Testis (tissue), 3 donors: ENCODE measurements around the gene KCNJ14. TPM values are rescaled to one million over a fixed set of nuclear protein-coding genes. Genes with fewer than 3 reads are reported as not detected.
A peak's percentile ranks its signal among the peaks of the same experiment; 100 is the strongest.

Experiments used
- DNase-seq: peaks from one replicate; pipeline ENCODE4 v3.0.0-alpha.2; 2019
- H3K27ac ChIP-seq, 2 donors: fragments of 200-600 bp; sonication (generic); one replicate each; pipeline ENCODE4 v1.5.1; 2019
- H3K27me3 ChIP-seq: fragments of 200-600 bp; sonication (generic); one replicate; pipeline ENCODE4 v1.5.1; 2019
- H3K36me3 ChIP-seq: fragments of 200-600 bp; sonication (generic); one replicate; pipeline ENCODE4 v1.5.1; 2017; ENCODE audit warnings: low read depth; ENCODE audit errors: missing control alignments
- H3K4me1 ChIP-seq: fragments of 200-600 bp; sonication (generic); one replicate; pipeline ENCODE4 v1.5.1; 2019
- H3K4me3 ChIP-seq, 2 donors: fragments of 200-600 bp; sonication (generic); one replicate each; pipeline ENCODE4 v1.5.1; 2017 to 2019
- H3K9me3 ChIP-seq: fragments of 200-600 bp; sonication (generic); one replicate; pipeline ENCODE4 v1.5.1; 2017
- POLR2A ChIP-seq: fragments of 450-650 bp; IDR thresholded peaks from one replicate; pipeline ENCODE4 v1.6.1; 2017; ENCODE audit warnings: antibody characterized with exemption, mild to moderate bottlenecking, moderate library complexity
- WGBS, 2 donors: methylation state at CpG; one replicate each; pipeline ENCODE4 v1.1.5; 2018; 5-methylcytosine and 5-hydroxymethylcytosine counted together
- intact Hi-C: fragments of 100-400 bp; cut with DNase I; formaldehyde crosslinking; loops from one replicate; pipeline ENCODE4 v1.15.1; 2023; ENCODE audit warnings: low total_unique reads
- polyA plus RNA-seq: library from polyadenylated mRNA; stranded (reverse); fragments of 350-450 nt; fragmentation: Illumina TruSeq; extraction: RNeasy Lipid Tissue Mini Kit (QIAGEN cat#74804); gene quantifications from one replicate; pipeline ENCODE4 v1.2.3, GENCODE V29; 2014; ENCODE audit warnings: low read depth, low replicate concordance; ENCODE audit not compliant: insufficient read depth
- total RNA-seq, 2 donors: library from RNA; depleted of rRNA; stranded (reverse); fragments of >200 nt; gene quantifications; one replicate each; pipeline ENCODE4 v1.2.3, GENCODE V29; 2016
- TF ChIP-seq, protein P1 (sequence below), 3 experiments: fragments of 450-650 bp in 2 of 3; fragments of 200-600 bp in 1 of 3; sonication (generic) in 1 of 3; IDR thresholded peaks; one replicate each; pipeline ENCODE4 v1.5.1; 2016 to 2019; ENCODE audit warnings: antibody characterized with exemption in 3 of 3, mild to moderate bottlenecking in 2 of 3, moderate library complexity in 1 of 3

The KCNJ14 gene
- total and polyA plus RNA-seq, 3 donors from 2014 or later: 0.66 to 2.2 (median 1.6) TPM

GRCh38 chr19:48468772-48469288 lies 13.5 kb downstream of the KCNJ14 start:
- no peaks in the 10 kb centered on the region for H3K36me3 ChIP-seq
- intact Hi-C loops: no loop called here
- TF ChIP-seq POLR2A: no peak
- TF ChIP-seq, protein P1, sequence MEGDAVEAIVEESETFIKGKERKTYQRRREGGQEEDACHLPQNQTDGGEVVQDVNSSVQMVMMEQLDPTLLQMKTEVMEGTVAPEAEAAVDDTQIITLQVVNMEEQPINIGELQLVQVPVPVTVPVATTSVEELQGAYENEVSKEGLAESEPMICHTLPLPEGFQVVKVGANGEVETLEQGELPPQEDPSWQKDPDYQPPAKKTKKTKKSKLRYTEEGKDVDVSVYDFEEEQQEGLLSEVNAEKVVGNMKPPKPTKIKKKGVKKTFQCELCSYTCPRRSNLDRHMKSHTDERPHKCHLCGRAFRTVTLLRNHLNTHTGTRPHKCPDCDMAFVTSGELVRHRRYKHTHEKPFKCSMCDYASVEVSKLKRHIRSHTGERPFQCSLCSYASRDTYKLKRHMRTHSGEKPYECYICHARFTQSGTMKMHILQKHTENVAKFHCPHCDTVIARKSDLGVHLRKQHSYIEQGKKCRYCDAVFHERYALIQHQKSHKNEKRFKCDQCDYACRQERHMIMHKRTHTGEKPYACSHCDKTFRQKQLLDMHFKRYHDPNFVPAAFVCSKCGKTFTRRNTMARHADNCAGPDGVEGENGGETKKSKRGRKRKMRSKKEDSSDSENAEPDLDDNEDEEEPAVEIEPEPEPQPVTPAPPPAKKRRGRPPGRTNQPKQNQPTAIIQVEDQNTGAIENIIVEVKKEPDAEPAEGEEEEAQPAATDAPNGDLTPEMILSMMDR (IDR thresholded peaks at IDR 0.05): peak in 1 of 3 experiments; percentile 14
- peaks cover 10% of the 10 kb centered on the region for H3K4me1 ChIP-seq
- peak; percentile 100 for DNase-seq
- peak overlapping the region; percentile 96 to 97 for H3K27ac ChIP-seq
- no peaks in the 10 kb centered on the region for H3K27me3 ChIP-seq
- no peaks in the 10 kb centered on the region for H3K9me3 ChIP-seq
- H3K4me3 ChIP-seq: peak overlapping the region; percentile 82 to 86
- 0 to 1% methylated on average over 8 to 32 of the region's 36 CpGs for WGBS, 2 donors

DNA sequence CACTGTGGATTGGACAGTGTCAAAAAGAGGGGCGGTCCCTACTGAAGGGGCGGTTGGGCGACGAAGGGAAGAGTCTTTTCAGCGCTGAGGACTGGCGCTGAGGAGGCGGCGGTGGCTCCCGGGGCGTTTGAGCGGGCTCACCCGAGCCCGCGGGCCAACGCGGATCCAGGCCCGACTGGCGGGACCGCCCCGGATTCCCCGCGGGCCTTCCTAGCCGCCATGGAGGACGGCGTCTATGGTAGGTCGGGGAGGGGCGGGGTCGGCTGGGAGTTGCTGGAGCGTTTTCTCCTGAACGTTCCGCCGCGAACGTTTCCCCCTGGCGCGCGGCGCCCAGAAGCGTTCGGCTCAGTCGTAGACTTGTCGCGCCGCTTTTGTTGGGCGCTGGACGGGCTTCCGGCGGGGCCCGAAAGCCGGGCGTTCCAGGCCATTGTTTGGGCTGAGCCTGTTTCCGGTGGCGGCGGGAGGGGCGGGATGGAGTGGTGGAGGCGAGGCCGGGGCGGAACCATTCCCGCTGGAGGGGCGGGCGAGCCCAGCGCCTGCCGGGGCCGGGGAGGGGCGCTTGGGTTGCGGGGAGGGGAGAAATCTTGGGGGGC lies 14.0 kb downstream of the KCNJ14 start, which contains the start of gene CYTH2:
Gene CYTH2 (plus strand): TSS at position 81 of the 593 bp plus-strand sequence. CDS start 139 bp downstream, at position 220.
- Histone ChIP-seq H3K4me3 (peak within 1 kb of the TSS; percentile 82 to 86), H3K36me3 (no peaks in the 10 kb centered on the region), H3K4me1 (peaks cover 10% of the 10 kb centered on the region), H3K27me3 (no peaks in the 10 kb centered on the region), H3K27ac (peak within 1 kb of the TSS; percentile 96 to 97), H3K9me3 (no peaks in the 10 kb centered on the region)
- intact Hi-C loops: no loop called here
- peak; percentile 90 for DNase-seq
- TF ChIP-seq, protein P1 (IDR thresholded peaks at IDR 0.05): no peak
- TF ChIP-seq POLR2A: peak; percentile 72
- 0% methylated on average over 45 of the region's 66 CpGs; no CpG with 5 or more reads in 1 of the 2 donors for WGBS, 2 donors

- TF ChIP-seq, protein P1 (IDR thresholded peaks at IDR 0.05): no peak
- no peak for TF ChIP-seq POLR2A
- peak overlapping the region; percentile 82 to 86 for H3K4me3 ChIP-seq
- 33 to 42% methylated on average over 11 to 20 of the region's 20 CpGs for WGBS, 2 donors
- intact Hi-C loops: no loop called here
- no peaks in the 10 kb centered on the region for H3K27me3 ChIP-seq
- H3K9me3 ChIP-seq: no peaks in the 10 kb centered on the region
- peak overlapping the region; percentile 96 to 97 for H3K27ac ChIP-seq
- no peaks in the 10 kb centered on the region for H3K36me3 ChIP-seq
- peaks cover 10% of the 10 kb centered on the region for H3K4me1 ChIP-seq
- DNase-seq: no peak
Observed at GRCh38 chr19:48469934-48470680, 14.7 kb downstream of the KCNJ14 start.

- intact Hi-C loops: no loop called here
- no peak overlapping the region for H3K4me3 ChIP-seq
- DNase-seq: no peak
- H3K27ac ChIP-seq: no peak overlapping the region
- TF ChIP-seq, protein P1 (IDR thresholded peaks at IDR 0.05): no peak
- TF ChIP-seq POLR2A: no peak
- H3K27me3 ChIP-seq: no peaks in the 10 kb centered on the region
- no peaks in the 10 kb centered on the region for H3K9me3 ChIP-seq
- WGBS, 2 donors: 85 to 88% methylated on average over 10 of the region's 10 CpGs
- peaks cover 10% of the 10 kb centered on the region for H3K4me1 ChIP-seq
- H3K36me3 ChIP-seq: no peaks in the 10 kb centered on the region
Observed at GRCh38 chr19:48470856-48471255, 15.5 kb downstream of the KCNJ14 start.
